HUDEP-2 (cell line): ENCODE measurements around the gene ADGRL2.
"Not testable (repeated sequence)": the region's sequence is repeated elsewhere in the genome, so short reads cannot be mapped to it uniquely, and the experiment has no call there.

Experiments
- DNase-seq, 76 experiments: peaks; one replicate each; lab custom pipeline; 2025; ENCODE audit not compliant: unreplicated experiment in 76 of 76; lab: John Stamatoyannopoulos, UW

ADGRL2 gene

GRCh38 chr1:81846630-81847029, 45.9 kb downstream of the ADGRL2 start:
- no peak for DNase-seq

DNA sequence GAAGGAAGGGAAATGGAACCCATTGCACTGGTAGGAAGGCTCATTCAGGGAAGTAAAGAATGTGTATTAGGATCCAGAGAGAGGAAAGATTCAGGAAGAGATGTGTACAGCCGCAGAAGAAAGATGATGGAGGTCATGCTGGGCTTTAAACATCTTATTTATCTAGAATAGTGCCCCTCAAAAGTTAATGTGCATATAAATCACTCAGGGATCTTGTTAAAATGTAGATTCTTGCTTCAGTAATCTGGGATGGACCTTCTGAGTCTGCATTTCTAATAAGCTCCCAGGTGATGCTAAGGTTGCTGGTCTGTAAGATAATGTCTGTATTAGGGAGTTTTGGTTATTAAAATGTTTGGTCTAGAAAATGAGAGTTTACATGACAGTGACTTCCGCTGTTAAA, 46.3 kb downstream of the ADGRL2 start:
- DNase-seq, result no peak

DNA sequence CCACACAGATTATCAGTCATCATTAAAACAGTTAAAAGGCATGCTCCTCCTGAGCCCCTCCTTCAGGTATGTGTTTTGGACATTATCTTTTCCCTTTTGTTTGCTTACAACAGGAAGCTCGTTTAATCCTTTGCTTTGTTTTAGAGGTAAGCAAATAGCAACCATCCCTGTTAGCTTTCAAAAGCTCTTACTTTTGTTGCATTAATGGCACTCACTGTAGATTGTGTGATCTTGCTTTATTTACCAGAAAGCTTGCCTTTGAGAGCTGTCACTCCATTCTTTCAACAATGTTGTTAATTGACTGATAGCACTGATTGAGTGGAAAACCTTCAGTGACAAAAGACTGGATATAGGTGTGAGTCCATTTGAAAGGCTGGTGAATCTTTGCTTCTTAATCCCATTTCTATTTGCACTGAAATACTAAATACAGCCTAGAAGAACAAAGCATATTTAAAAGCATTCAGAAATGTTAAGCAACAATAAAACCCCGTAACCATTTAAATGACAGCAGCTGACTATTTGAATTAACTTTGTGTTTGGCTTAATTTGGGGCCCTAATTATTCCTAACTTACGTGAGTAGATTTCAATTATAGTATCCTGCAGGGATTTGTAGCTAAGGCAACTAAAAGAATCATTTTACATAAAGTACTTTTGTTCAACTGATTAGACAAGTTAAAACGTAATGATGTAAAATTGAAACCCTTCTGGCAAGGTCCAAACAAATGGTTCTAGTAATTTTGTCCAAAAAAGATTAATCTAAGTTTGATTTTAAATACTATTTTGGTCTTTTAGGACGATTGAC, 48.3 kb downstream of the ADGRL2 start:
- no peak for DNase-seq

- no peak for DNase-seq
Observed at GRCh38 chr1:81850031-81850430, 49.3 kb downstream of the ADGRL2 start.

DNA sequence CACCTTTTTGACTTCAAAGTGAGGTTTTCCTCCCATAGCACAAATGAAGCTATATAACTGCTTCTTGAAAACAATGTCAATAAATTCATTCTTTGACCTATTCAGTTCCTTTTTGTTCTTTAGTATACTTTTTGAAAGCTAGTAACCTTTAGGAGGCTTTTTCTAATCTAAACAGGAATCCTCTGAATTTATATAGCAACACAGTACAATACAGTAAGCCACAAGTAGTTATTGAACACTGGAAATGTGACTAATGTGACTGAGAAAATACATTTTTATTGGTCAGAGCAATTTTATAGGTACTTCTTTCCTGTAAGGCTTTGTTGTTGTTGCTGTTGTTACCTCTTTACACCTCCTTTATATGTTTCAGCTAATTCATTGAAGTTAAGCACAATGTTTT, 49.8 kb downstream of the ADGRL2 start:
- no peak for DNase-seq

GRCh38 chr1:81851217-81851616, 50.5 kb downstream of the ADGRL2 start:
- DNase-seq, result no peak

GRCh38 chr1:81852961-81853360, 52.2 kb downstream of the ADGRL2 start:
- no peak for DNase-seq

DNA sequence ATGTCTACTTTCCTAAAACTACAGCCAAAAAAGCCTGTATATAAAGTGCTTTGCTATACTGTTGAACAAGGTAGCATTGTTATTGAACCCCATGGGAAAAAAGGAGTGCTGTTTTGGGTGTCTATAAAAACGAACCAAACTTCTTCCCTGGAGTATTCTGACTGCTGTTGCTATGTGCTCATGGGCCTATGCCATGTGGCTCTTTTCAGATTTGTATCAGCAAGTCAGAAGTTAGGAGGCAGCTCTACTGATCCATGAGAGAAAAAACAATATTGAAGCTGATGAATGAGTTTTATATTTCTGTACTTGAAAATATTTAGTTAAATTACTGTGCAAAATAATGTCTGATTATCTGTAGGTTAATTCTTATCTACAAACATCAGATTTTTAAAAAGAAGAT, 66.5 kb downstream of the ADGRL2 start:
- DNase-seq, result no peak

DNA sequence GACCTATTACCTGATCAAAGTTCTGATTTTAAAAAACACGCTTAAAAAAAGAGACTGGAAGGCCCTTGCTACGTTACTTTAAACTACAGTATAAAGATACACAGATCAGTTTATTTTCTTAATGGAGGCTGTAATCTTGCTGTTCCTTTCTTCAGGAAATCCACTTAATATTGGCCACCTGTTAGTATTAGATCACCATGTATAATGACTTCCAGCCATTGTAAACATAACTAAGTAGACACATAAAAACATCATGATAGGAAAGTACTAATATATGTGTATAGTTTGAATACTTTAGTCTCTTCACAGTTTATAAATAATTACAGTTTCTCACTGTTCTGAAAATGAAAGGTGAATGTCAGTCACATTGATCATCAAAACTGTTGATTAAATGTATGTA, 68.6 kb downstream of the ADGRL2 start:
- no peak for DNase-seq

GRCh38 chr1:81871091-81871490, 70.4 kb downstream of the ADGRL2 start:
- DNase-seq, result not testable (repeated sequence)

DNA sequence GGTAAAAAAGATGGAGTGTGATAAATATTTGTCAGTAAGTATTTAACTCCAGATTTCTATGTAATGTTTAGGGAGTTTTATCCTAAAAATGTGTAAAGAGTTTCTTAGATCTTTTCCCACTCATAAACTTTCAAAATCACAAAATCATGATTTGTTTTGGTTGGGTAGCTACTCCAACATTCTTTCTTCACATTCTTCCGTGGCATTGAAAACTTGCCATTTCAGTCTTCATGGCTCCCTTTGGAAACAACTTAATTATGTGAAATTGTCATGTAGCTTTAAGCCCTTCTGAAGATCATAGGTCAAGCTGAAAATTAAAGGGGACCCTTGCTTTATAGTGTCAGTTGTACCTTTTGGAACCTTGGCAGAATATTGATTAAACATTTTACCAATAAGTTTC, 73.2 kb downstream of the ADGRL2 start:
- DNase-seq, result no peak

- DNase-seq, result no peak
Observed at GRCh38 chr1:81874461-81874860, 73.7 kb downstream of the ADGRL2 start.

DNA sequence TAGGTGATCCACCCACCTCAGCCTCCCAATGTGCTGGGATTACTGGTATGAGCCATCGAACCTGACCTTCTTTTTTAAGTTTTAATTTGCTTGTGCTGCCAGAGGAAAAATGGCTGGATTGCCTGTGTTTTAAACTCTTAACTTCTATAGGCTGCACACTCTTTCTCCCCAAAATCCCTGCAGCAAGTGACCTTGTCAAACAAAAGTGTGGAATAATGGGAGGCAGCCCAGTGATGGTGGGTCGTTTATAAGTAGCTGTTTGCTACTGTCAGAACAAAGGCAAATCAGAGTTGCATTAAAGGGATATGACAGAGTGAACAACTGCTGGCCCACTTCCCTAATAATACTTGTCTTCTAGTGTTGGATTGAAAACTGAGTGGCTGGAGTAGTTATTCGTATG, 74.2 kb downstream of the ADGRL2 start:
- DNase-seq, result no peak

- DNase-seq, result no peak
Observed at GRCh38 chr1:81876901-81877733, 76.4 kb downstream of the ADGRL2 start.

- DNase-seq, result no peak
Observed at GRCh38 chr1:81877940-81878339, 77.2 kb downstream of the ADGRL2 start.

DNA sequence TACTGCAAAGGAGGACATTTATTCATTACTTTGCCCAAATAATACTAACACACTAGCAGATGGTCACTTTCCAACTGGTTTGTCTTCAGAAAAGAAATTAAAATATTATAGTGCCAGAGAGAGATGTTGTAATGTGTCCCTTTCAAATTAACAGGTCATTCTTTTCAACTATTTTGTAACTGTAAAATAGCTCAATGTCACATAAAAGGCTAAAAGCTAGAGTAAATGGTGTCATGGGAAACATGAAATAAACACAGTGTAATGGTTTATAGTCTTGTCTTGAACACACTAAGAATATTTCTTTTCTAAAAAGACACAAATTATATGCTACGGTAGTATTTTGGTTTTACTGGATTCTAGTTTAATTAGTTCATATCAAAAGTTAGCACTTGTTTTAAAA, 77.8 kb downstream of the ADGRL2 start:
- no peak for DNase-seq

- no peak for DNase-seq
Observed at GRCh38 chr1:81880781-81881180, 80.0 kb downstream of the ADGRL2 start.

- no peak for DNase-seq
Observed at GRCh38 chr1:81885291-81885690, 84.6 kb downstream of the ADGRL2 start.

DNA sequence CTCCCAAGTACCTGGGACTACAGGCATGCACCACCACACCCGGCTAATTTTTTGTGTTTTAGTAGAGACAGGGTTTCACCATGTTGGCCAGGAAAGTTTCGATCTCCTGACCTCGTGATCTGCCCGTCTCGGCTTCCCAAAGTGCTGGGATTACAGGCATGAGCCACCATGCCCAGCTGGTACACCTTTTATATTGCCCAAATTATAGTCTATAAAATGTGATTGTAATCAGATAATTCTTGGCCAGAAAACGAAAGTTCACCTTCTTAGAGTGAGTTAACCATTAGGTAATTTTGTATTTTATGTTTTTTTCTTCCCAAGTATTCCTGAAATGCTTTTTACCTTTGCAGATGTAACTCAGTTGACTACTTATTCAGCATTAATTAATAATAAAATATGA, 85.6 kb downstream of the ADGRL2 start:
- DNase-seq, result not testable (repeated sequence)

DNA sequence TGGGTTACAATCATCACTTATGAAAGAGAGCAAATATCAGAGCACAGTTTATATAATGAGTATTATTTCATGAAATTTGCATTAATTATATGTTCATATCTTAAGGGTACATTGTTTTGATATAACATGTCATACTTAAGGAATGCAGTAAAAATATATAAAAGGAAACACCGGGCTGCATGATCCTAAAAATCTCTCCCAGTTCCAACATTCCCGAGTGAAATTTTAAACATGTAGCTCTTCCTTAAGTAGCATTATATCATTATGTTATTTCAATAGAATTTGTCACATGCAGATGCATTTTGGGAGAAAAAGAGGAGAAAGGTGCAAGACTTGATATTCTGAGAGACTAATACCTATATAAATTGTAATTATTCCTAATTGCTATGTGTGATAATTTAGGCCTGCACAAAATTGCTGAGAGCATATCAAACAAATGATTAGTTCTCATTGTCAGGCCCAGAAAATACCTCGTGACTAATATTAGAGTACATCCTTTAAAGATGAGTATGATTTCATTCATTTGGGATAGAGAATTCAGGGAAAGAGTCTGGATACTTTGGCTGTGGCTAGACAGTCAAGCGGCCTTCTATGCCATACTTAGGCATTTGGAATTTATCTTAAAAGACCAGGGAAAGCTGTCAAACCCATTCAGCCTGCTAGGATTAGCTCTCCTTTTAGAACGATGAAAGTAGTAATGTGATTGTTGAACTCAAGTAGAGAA, 86.8 kb downstream of the ADGRL2 start:
- no peak for DNase-seq

GRCh38 chr1:81889166-81889565, 88.4 kb downstream of the ADGRL2 start:
- DNase-seq, result no peak
